ENCODE data around the gene DNAAF3. TPM values are rescaled to one million over a fixed set of nuclear protein-coding genes. Genes with fewer than 3 reads are reported as not detected.

Gene DNAAF3
- total RNA-seq, 2 donors from 2014 or later: 1.6 TPM

DNA sequence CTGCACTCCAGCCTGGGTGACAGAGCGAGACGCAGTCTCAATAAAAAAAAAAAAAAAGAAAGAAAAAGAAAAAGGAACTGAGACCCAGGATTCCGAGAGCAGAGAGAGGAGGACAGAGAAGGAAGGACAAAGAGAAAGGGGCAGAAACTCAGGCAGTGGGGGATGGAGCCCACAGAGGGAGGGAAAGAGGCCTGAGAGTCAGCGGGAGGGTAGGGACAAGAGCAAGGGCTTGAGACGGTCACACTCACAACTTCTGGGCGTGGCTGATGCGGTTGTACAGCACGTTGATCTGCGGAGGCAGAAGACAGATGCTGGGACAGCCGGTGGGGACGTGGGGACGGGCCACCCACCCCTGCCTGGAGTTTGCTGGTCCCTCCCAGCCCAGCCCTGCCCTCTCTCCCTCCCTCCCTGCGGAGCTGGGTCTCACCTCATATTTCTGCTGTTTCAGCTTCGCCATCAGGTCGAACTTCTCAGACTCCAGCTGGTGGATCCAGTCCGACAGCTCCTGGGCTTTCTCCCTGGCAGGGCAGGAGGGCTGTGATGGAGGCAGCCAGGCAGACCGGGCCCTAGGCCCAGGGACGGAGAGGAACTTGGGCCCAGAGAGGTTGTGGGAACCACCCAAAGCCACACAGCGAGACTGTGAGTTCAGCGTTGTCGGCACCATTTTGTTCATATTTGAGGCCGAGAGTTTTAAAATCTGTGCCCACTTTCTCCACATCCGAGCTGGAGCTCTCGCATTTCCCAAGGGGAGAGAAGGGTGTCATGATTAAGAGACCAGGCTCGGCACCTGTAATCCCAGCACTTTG is 32.6 kb downstream of the DNAAF3 start:
- no peak for ATAC-seq

DNA sequence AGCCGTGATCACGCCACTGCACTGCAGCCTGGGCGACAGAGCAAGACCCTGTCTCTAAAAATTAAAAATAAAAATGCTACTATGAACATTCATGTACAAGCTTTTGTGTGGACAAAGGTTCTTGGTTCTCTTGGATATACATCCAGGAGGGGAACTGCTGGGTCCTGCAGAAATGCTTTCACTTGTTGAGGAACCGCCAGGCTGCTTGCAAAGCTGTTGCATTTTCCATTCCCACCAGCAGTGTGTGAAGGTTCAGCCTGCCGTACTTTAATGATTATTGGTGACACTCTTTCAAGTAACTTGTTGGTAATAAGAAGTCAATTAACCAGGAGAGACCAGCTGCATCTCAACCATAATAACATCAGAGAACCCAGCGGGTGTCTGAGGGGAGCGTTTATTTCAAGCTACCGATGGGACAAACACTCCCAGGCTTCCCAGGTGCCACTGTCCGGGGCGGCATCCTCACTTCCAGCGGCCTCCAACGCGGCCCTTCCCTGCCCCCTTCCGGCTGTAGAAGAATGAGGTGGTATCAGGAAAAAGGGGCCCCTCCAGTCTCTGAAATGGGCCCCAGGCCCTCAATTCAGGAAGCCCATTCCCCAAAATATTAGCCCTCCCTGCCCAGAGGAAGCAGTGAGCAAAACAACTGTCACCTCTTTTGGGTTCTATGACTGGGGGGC is 33.8 kb downstream of the DNAAF3 start:
- 35 to 41% methylated on average over 6 to 14 of the region's 14 CpGs for WGBS, 2 donors
- no peak for ATAC-seq

More for the DNA sequence above, 32.6 kb downstream of the DNAAF3 start:
- H3K9me3 ChIP-seq: no peaks in the 10 kb centered on the region
- no peak overlapping the region for H3K27ac ChIP-seq
- no peaks in the 10 kb centered on the region for H3K36me3 ChIP-seq (replicated peaks in 1 of 2; ENCODE audit: insufficient read depth in 1 of 2, low read depth in 2 of 2)
- no peak for DNase-seq
- H3K27me3 ChIP-seq: peaks cover 0 to 15% of the 10 kb centered on the region in 2 donors
- WGBS, 2 donors: 40 to 48% methylated on average over 18 to 25 of the region's 25 CpGs
- TF ChIP-seq CTCF (IDR thresholded peaks at IDR 0.05) (no peak), POLR2A (IDR thresholded peaks at IDR 0.05) (no peak)
- no peaks in the 10 kb centered on the region for H3K4me1 ChIP-seq
- H3K4me3 ChIP-seq: no peak overlapping the region
- intact Hi-C loops (cut with DNase I): no loop called here

DNA sequence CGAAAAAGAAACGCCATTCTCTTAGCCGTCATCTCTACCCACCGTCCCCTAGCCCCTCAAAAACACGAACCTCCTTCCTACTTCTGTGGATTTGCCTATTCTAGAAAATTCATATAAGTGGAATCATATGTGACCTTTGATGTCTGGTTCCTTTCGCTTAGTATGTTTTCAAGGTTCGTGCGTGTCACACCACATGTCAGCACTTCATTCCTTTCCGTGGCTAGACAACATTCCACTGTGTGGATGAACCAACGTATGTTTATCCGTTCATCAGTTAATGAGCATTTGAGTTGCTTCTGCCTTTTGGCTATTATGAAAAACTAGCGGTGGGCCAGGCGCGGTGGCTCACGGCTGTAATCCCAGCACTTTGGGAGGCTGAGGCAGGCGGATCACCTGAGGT is 35.0 kb downstream of the DNAAF3 start:
- no peaks in the 10 kb centered on the region for H3K4me1 ChIP-seq
- ATAC-seq (no peak), DNase-seq (no peak)
- H3K27me3 ChIP-seq: peaks cover 0 to 13% of the 10 kb centered on the region in 2 donors
- no peak overlapping the region for H3K27ac ChIP-seq
- WGBS, 2 donors: 64 to 68% methylated on average over 11 to 16 of the region's 16 CpGs
- H3K9me3 ChIP-seq: no peaks in the 10 kb centered on the region
- intact Hi-C loops (cut with DNase I): no loop called here
- TF ChIP-seq CTCF (IDR thresholded peaks at IDR 0.05): no peak
- no peak for TF ChIP-seq POLR2A (IDR thresholded peaks at IDR 0.05)
- H3K4me3 ChIP-seq: no peak overlapping the region
- H3K36me3 ChIP-seq (replicated peaks in 1 of 2; ENCODE audit: insufficient read depth in 1 of 2, low read depth in 2 of 2): no peaks in the 10 kb centered on the region

More for the DNA sequence above, 33.8 kb downstream of the DNAAF3 start:
- Histone ChIP-seq H3K4me1 (no peaks in the 10 kb centered on the region), H3K4me3 (no peak overlapping the region), H3K27me3 (peaks cover 0 to 15% of the 10 kb centered on the region in 2 donors), H3K27ac (no peak overlapping the region), H3K36me3 (replicated peaks in 1 of 2; ENCODE audit: insufficient read depth in 1 of 2, low read depth in 2 of 2) (no peaks in the 10 kb centered on the region), H3K9me3 (no peaks in the 10 kb centered on the region)
- TF ChIP-seq CTCF (IDR thresholded peaks at IDR 0.05): peak in 2 of 7 experiments; percentile 5 to 10
- no peak for TF ChIP-seq POLR2A (IDR thresholded peaks at IDR 0.05)
- intact Hi-C loops (cut with DNase I): no loop called here
- no peak for DNase-seq

DNA sequence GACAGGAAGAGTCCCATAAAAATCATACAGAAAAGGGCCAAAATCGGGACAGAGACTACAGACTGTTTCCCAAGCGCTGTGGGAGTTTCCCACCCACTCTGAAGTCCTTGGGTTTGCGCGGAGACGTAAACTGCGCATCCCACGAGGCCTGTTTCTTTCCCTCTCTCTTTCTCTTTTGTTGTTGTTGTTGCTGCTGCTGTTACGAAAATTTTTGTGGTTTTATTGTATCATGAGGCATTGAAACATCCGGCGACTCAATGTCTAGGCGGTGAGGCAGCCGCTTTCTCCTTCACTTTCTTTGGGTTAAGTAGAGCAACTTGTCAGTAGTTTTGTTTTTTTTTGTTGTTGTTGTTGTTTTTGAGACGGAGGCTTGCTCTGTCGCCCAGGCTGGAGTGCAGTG is 47.4 kb downstream of the DNAAF3 start:
- no peak for TF ChIP-seq CTCF (IDR thresholded peaks at IDR 0.05)
- TF ChIP-seq POLR2A (IDR thresholded peaks at IDR 0.05): no peak
- Histone ChIP-seq H3K9me3 (no peaks in the 10 kb centered on the region), H3K36me3 (replicated peaks in 1 of 2; ENCODE audit: insufficient read depth in 1 of 2, low read depth in 2 of 2) (no peaks in the 10 kb centered on the region), H3K4me1 (peaks cover 35% of the 10 kb centered on the region), H3K27ac (no peak overlapping the region), H3K27me3 (no peaks in the 10 kb centered on the region), H3K4me3 (no peak overlapping the region)
- ATAC-seq (no peak), DNase-seq (no peak)
- 73 to 89% methylated on average over 14 of the region's 14 CpGs for WGBS, 2 donors
- intact Hi-C loops (cut with DNase I): no loop called here
